ENCODE results near the gene HSPBP1. TPM values are rescaled to one million over a fixed set of nuclear protein-coding genes. Genes with fewer than 3 reads are reported as not detected.

The HSPBP1 gene
- total RNA-seq, 2 experiments from 2014 or later = 46.4 to 47.1 TPM

DNA sequence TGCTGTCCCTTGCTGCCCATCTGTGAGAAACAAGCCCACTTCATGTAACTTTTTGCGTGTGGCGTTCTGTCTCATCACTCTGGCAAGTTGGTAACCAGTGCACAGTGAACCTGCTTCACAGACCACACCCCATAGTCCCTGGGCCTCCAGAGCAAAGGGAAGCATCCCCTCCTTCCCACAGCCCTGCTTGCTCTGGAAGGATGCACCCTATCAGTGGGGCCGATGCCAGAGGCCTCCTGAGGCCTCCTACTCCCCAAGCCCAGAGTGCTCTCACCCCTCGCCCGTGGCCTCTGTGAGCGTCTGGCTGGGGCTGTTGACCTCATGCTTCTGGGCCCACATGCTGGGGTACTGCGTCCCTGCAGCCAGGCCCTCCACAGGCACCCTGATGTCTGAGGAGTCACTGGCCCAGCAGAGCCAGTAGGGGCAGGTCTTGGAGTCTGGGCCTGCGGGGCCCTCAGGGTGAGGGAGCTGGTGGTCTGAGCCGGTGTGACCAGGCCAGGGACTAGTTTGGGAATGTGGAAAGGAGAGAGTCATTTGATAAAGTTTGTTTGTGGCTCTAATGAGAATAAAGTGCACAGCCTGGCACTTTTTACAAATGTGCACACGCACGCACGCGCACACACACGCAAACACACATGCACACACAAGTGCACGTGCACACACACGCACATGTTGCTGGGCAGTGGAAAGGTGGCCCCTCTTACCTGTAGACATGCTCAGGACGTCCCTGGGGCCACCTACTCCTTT is 56.4 kb downstream of the HSPBP1 start:
- ChIA-PET CTCF (no interaction called here), POLR2A (interaction anchor here (0.7 kb wide), 1 partner anchor 36 kb away, joined by 3 read pairs; no protein-coding TSS in a partner anchor)
- ATAC-seq (no peak), DNase-seq (no peak)
- Mint-ChIP-seq H3K27ac (no peak overlapping the region), H3K4me1 (ENCODE audit: low read depth) (peaks cover 2% of the 10 kb centered on the region), H3K4me3 (no peak overlapping the region), H3K9me3 (peaks cover 10% of the 10 kb centered on the region), H3K36me3 (ENCODE audit: low read depth) (peaks cover 25% of the 10 kb centered on the region), H3K27me3 (no peaks in the 10 kb centered on the region)
- intact Hi-C loops (cut with micrococcal nuclease) = no loop called here
- TF ChIP-seq, protein P1, sequence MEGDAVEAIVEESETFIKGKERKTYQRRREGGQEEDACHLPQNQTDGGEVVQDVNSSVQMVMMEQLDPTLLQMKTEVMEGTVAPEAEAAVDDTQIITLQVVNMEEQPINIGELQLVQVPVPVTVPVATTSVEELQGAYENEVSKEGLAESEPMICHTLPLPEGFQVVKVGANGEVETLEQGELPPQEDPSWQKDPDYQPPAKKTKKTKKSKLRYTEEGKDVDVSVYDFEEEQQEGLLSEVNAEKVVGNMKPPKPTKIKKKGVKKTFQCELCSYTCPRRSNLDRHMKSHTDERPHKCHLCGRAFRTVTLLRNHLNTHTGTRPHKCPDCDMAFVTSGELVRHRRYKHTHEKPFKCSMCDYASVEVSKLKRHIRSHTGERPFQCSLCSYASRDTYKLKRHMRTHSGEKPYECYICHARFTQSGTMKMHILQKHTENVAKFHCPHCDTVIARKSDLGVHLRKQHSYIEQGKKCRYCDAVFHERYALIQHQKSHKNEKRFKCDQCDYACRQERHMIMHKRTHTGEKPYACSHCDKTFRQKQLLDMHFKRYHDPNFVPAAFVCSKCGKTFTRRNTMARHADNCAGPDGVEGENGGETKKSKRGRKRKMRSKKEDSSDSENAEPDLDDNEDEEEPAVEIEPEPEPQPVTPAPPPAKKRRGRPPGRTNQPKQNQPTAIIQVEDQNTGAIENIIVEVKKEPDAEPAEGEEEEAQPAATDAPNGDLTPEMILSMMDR (IDR thresholded peaks at IDR 0.05) = no peak

GRCh38 chr19:55220525-55220924 is 59.4 kb downstream of the HSPBP1 start:
- ChIA-PET CTCF (no interaction called here), POLR2A (interaction anchor here (0.9 to 1.3 kb wide), 3 partner anchors 8 to 28 kb away, joined by 3 to 4 read pairs (median 3); partner anchors contain the start of gene TMEM86B)
- H3K9me3 Mint-ChIP-seq = peaks cover 10% of the 10 kb centered on the region
- intact Hi-C loops (cut with micrococcal nuclease) = no loop called here
- H3K36me3 Mint-ChIP-seq (ENCODE audit: low read depth) = peaks cover 17% of the 10 kb centered on the region
- H3K4me3 Mint-ChIP-seq = no peak overlapping the region
- DNase-seq (no peak), ATAC-seq (no peak)
- TF ChIP-seq, protein P1 (IDR thresholded peaks at IDR 0.05) = no peak
- no peak overlapping the region for H3K27ac Mint-ChIP-seq
- H3K27me3 Mint-ChIP-seq = peaks cover 6% of the 10 kb centered on the region
- peaks cover 16% of the 10 kb centered on the region for H3K4me1 Mint-ChIP-seq (ENCODE audit: low read depth)

DNA sequence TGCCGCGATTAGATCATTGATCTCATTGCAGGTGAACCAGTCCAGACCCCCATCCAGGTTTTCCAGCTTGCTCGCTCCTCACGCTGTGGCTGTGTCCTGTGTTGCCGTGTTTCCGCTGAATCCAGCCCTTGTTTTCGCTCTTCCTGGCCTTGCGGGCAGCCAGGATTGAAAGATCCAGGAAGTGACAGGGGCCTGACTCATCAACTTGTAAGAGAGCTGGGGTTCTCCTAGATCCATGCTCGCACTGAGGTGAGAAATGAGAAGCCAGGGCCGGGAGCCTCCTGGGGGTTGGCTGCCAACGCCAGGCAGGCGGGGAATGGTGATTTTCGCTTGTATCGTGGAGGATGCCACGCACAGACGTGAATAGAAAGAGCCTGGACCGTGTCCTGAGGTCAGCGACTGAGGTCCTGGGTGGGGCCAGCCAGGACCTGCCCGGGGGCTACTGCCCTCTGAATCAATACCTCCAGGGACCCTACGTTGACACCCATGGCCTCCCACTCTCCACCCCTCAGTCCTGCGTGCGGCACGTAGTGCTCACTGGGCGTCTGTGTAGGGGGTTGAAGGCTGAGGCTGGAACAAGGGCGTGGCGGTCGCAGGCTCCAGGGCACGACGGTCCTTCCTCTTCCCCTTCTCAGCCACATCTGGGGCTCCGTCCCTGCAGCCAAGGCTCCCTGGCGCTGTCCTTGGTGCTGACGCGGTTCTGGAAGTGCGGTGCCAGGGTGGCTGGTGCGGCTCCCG is 63.3 kb downstream of the HSPBP1 start:
- H3K27ac Mint-ChIP-seq = no peak overlapping the region
- CTCF ChIA-PET = interaction anchor here (0.6 kb wide), 1 partner anchor 13 kb away, joined by 3 read pairs; no protein-coding TSS in a partner anchor

GRCh38 chr19:55213547-55213946 is 66.4 kb downstream of the HSPBP1 start:
- H3K9me3 Mint-ChIP-seq = peaks cover 8% of the 10 kb centered on the region
- no peak overlapping the region for H3K4me3 Mint-ChIP-seq
- TF ChIP-seq, protein P1 (IDR thresholded peaks at IDR 0.05) = no peak
- no peak for DNase-seq
- ATAC-seq = no peak
- H3K27me3 Mint-ChIP-seq = peaks cover 25% of the 10 kb centered on the region
- peaks cover 3% of the 10 kb centered on the region for H3K36me3 Mint-ChIP-seq (ENCODE audit: low read depth)
- CTCF ChIA-PET = no interaction called here
- H3K4me1 Mint-ChIP-seq (ENCODE audit: low read depth) = peaks cover 15% of the 10 kb centered on the region
- no peak overlapping the region for H3K27ac Mint-ChIP-seq
- POLR2A ChIA-PET = interaction anchor here (1.1 kb wide), 1 partner anchor 38 kb away, joined by 3 read pairs; no protein-coding TSS in a partner anchor
- intact Hi-C loops (cut with micrococcal nuclease) = no loop called here

More for the DNA sequence above, 63.3 kb downstream of the HSPBP1 start:
- ATAC-seq (peak; percentile 84), DNase-seq (peak; percentile 76)
- peaks cover 16% of the 10 kb centered on the region for H3K4me1 Mint-ChIP-seq (ENCODE audit: low read depth)
- TF ChIP-seq, protein P1 (IDR thresholded peaks at IDR 0.05) = no peak
- H3K27me3 Mint-ChIP-seq = peaks cover 17% of the 10 kb centered on the region
- intact Hi-C loops (cut with micrococcal nuclease) = no loop called here
- H3K9me3 Mint-ChIP-seq = peaks cover 18% of the 10 kb centered on the region
- POLR2A ChIA-PET = interaction anchor here (1.1 to 1.3 kb wide), 3 partner anchors 18 to 168 kb away, joined by 3 to 4 read pairs (median 3); partner anchors contain the start of gene TMEM238
- H3K36me3 Mint-ChIP-seq (ENCODE audit: low read depth) = peaks cover 16% of the 10 kb centered on the region
- H3K4me3 Mint-ChIP-seq = peak overlapping the region; percentile 16

Measured in activated CD8-positive, alpha-beta T cell treated with anti-CD3 and anti-CD28 coated beads for 36 hours (primary cell).